ENCODE data around the gene CLASP1.

- TF ChIP-seq CTCF (IDR thresholded peaks at IDR 0.05) (no peak), EZH2 (IDR thresholded peaks at IDR 0.05) (no peak), EZH2phosphoT487 (IDR thresholded peaks at IDR 0.05) (no peak)
These were observed 165.4 kb downstream of the CLASP1 start for GRCh38 chr2:121483846-121484245.
